Measurements from ENCODE around the gene CEACAM6. TPM values are rescaled to one million over a fixed set of nuclear protein-coding genes. Genes with fewer than 3 reads are reported as not detected.
A peak's percentile ranks its signal among the peaks of the same experiment; 100 is the strongest.
"Not testable (repeated sequence)": the region's sequence is repeated elsewhere in the genome, so short reads cannot be mapped to it uniquely, and the experiment has no call there.

The CEACAM6 gene
- total RNA-seq, 1 experiment from 2014 or later, result not detected

GRCh38 chr19:41746593-41747227, 8.6 kb upstream of the CEACAM6 start:
- DNase-seq (ENCODE audit: low read depth), result peak; percentile 47

GRCh38 chr19:41748012-41748411, 7.3 kb upstream of the CEACAM6 start:
- DNase-seq (ENCODE audit: low read depth), result no peak

- not testable (repeated sequence) for DNase-seq (ENCODE audit: low read depth)
These were observed 4.8 kb upstream of the CEACAM6 start for GRCh38 chr19:41750248-41751134.

- DNase-seq (ENCODE audit: low read depth), result peak; percentile 27
These were observed 2.2 kb upstream of the CEACAM6 start for GRCh38 chr19:41753159-41753558.

- peak; percentile 40 for DNase-seq (ENCODE audit: low read depth)
These were observed 1.3 kb upstream of the CEACAM6 start for GRCh38 chr19:41753936-41754529.

GRCh38 chr19:41758846-41759245, 3.5 kb downstream of the CEACAM6 start:
- DNase-seq (ENCODE audit: low read depth), result no peak

- no peak for DNase-seq (ENCODE audit: low read depth)
These were observed 11.8 kb downstream of the CEACAM6 start for GRCh38 chr19:41767115-41767514.

GRCh38 chr19:41768105-41768504, 12.8 kb downstream of the CEACAM6 start:
- DNase-seq (ENCODE audit: low read depth), result not testable (repeated sequence)

GRCh38 chr19:41769608-41770007, 14.3 kb downstream of the CEACAM6 start:
- no peak for DNase-seq (ENCODE audit: low read depth)

GRCh38 chr19:41771410-41771809, 16.1 kb downstream of the CEACAM6 start:
- DNase-seq (ENCODE audit: low read depth), result no peak

- DNase-seq (ENCODE audit: low read depth), result no peak
These were observed 19.2 kb downstream of the CEACAM6 start for GRCh38 chr19:41774515-41774980.

GRCh38 chr19:41776700-41777099, 21.4 kb downstream of the CEACAM6 start:
- DNase-seq (ENCODE audit: low read depth), result no peak

GRCh38 chr19:41783612-41784011, 28.3 kb downstream of the CEACAM6 start:
- DNase-seq (ENCODE audit: low read depth), result no peak

GRCh38 chr19:41784312-41784711, 29.0 kb downstream of the CEACAM6 start:
- DNase-seq (ENCODE audit: low read depth), result no peak

- no peak for DNase-seq (ENCODE audit: low read depth)
These were observed 29.4 kb downstream of the CEACAM6 start for GRCh38 chr19:41784743-41785142.

GRCh38 chr19:41785653-41786052, 30.3 kb downstream of the CEACAM6 start:
- peak; percentile 58 for DNase-seq (ENCODE audit: low read depth)

- DNase-seq (ENCODE audit: low read depth), result no peak
These were observed 31.7 kb downstream of the CEACAM6 start for GRCh38 chr19:41787055-41787454.

GRCh38 chr19:41788518-41788917, 33.2 kb downstream of the CEACAM6 start:
- DNase-seq (ENCODE audit: low read depth), result not testable (repeated sequence)

- not testable (repeated sequence) for DNase-seq (ENCODE audit: low read depth)
These were observed 33.7 kb downstream of the CEACAM6 start for GRCh38 chr19:41789053-41789452.

GRCh38 chr19:41792513-41793413, 37.4 kb downstream of the CEACAM6 start:
- peak; percentile 42 for DNase-seq (ENCODE audit: low read depth)

GRCh38 chr19:41793414-41793727, 38.0 kb downstream of the CEACAM6 start:
- no peak for DNase-seq (ENCODE audit: low read depth)

- peak; percentile 39 for DNase-seq (ENCODE audit: low read depth)
These were observed 39.7 kb downstream of the CEACAM6 start for GRCh38 chr19:41795031-41795461.

Measured in RPMI7951 (cell line).